GM21529 (cell line): ENCODE data around the gene TGFBR2.

Experiments used
- ATAC-seq: cut with Tn5 transposase; IDR thresholded peaks from one replicate; pipeline ENCODE4 v1.9.1; 2021; ENCODE audit not compliant: unreplicated experiment

Gene TGFBR2

DNA sequence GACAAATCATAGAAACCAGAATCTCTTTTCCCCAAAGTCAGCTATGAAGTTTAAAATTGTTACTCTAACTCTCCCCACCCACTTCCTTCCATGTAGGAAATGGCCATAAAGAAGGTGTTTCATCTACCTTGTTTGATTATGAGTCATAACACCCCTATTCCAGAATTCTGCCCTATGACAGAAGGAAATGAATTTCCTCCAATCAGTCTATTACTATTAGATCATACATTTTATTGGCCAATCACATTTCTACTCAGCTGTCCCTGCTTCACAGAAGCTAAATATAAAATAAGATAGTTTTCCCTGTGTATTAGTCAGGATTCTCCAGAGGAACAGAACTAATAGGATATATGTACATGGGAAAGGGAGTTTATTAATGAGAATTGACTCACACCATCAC is 102.1 kb downstream of the TGFBR2 start:
- ATAC-seq: no peak

DNA sequence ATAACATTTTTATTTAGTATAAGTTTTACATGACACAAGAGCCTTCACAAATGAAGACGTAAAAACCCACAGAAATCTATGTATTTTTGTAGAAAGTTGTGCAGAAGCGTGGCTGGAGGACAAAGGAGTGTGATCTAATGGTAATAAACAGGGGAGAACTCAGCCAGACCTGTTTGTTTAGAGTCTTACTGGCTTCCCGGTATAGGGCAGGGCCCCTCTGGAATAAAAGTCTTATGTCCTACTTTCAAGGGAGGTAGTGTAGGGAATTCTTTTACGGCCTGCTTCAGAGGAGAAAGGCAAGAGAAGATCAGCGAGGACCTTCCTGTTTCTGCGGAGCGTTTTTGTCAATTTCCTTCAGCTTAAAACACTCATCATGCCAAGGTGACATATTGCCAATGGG is 103.6 kb downstream of the TGFBR2 start:
- no peak for ATAC-seq

- ATAC-seq: no peak
These were observed 104.8 kb downstream of the TGFBR2 start for GRCh38 chr3:30711151-30711550.

GRCh38 chr3:30711867-30712266 is 105.5 kb downstream of the TGFBR2 start:
- ATAC-seq: no peak

GRCh38 chr3:30712991-30713390 is 106.6 kb downstream of the TGFBR2 start:
- ATAC-seq: no peak

- ATAC-seq: no peak
These were observed 107.6 kb downstream of the TGFBR2 start for GRCh38 chr3:30713885-30714503.

DNA sequence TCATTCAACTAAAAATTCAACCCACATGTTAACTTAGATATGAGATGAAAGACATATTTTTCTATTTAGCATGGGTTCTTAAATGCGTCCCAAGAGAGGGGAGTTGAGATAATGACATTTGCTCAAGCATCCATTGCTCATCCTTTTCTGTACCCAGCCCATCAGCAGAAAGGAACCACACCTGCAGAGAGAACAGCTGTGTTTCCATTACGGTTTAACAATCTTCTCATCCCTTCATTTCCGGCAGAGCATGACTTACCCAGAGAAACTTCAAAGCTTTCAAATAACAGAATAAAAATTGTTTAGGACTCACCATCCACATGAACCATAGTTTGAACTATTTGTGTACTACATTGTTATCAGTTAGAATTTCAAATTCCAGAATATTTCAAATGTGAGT is 113.1 kb downstream of the TGFBR2 start:
- no peak for ATAC-seq

DNA sequence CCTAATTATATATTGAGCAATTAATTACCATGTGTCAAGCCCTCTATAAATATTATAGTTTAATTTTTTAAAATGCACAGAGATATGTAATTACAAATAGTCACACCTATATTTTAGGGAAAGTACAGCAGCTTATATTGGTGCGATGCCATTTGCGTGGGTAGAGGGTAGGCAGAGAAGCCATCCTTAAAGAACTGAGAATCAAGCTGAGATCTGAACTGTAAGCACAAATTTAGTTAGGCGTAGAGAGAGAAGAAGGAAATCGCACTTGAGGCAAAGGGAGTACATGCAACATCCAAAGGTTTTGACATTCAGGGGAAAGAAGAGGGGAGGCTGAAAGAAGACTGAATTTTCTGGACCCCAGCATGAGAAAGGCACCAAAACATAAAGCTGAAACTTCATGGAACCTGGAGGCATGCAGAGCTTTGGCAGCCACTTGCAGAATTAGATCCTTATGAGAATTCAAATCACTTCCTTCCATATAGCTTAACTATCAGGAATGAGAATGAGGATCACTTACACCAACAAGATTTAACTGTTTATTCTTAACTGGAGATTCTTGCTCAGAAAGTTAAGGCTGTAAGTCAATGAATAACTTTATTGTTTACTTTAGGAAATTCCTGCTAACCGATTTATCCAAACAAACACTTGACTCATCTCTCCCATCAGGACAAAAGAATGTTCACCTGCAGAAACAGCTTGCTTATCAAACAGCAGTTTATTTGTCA is 114.3 kb downstream of the TGFBR2 start:
- ATAC-seq: no peak

- no peak for ATAC-seq
These were observed 114.9 kb downstream of the TGFBR2 start for GRCh38 chr3:30721314-30721634.

DNA sequence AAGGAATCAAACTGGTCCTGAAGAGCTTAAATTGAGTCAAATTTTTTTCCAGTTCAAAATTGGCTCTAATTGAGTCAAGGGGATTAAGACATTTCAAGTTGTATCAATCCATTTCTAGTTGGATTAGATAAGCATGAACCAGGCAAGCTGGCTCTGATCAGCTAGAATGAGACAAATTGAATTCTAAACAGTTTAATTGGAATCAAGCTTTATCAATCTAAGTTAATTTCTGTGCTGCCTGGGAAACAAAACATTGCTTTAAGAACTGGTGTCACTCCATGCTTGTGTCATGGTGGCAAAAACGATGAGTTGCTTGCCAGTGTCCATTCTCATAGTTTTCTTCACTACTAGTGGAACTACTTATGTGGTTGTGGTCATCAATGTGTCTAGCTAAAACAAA is 116.8 kb downstream of the TGFBR2 start:
- no peak for ATAC-seq

DNA sequence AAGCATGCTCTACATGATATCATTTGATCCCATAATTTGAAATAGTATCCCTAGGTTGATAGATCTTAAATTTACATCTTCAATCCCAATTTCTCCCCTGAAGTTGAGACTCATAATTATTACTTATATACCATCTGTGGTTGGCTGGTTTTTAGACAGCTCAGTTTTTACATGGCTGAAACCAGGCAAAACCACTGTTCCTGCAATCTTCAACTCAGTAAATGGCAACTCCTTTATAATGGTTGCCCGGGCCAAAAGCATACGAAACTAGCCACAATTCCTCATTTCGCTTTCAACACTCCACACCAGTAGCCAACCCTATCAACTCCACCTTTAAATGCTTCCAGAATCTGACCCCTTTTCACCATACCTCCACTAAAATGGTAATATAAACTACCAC is 118.5 kb downstream of the TGFBR2 start:
- ATAC-seq: no peak

DNA sequence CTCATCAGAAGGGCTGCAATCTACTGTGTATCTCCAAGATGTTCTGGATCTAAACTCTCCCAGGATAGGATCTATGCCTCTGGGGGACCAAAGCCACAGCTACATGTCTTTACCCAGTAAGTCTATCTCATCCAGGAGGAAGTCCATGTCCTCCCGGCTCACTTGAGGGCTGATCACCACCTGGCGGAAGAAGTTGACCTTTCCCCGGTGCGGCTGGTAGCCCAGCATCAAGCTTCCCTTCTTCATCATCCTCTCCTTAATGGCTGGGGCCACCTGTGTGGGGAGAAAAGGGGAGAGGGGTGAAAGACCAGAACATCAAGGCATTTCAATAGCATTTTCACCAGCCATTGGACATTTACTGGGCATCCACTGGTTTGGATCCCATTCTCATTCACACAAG is 121.7 kb downstream of the TGFBR2 start:
- ATAC-seq: no peak

GRCh38 chr3:30729512-30729911 is 123.1 kb downstream of the TGFBR2 start:
- no peak for ATAC-seq

GRCh38 chr3:30729936-30730335 is 123.5 kb downstream of the TGFBR2 start:
- no peak for ATAC-seq

GRCh38 chr3:30730967-30731366 is 124.6 kb downstream of the TGFBR2 start:
- ATAC-seq: no peak

DNA sequence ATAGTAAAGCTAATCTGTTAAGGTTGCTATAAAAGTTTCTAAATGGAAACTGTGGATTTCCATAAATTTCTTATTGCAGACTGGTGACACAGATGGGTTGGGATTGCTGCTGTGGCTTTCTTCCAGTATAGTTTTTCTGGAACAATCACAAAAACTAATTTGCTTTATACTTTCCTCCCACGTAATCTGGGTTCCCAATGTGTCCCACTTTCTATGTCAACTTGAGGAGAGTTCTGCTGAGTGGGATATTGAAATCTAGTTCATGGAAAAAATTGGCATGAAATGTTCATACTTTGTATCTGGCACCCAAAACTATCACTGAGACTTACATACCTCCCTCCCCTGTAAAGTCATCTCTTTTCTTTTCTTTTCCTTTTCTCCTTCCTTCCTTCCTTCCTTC is 126.8 kb downstream of the TGFBR2 start:
- ATAC-seq: no peak

DNA sequence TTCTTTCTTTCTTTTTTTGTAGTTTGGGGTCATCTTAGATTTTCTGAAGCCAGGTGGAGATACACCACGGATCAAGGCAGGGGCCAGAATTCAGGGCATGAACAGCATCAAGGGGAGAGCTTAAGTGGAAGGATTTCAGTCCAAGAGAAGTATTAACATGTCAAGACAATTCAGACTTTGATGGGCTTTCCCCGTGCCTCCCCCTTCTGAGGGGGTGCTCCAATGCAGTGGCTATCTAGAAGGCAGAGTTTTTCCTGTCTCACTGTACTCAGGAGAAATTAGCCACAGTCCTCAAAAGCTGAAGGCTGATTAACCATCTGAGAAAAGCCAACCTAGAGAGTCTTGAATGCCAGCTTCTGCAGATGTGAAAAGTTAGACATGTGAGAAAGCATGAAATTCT is 127.3 kb downstream of the TGFBR2 start:
- no peak for ATAC-seq

DNA sequence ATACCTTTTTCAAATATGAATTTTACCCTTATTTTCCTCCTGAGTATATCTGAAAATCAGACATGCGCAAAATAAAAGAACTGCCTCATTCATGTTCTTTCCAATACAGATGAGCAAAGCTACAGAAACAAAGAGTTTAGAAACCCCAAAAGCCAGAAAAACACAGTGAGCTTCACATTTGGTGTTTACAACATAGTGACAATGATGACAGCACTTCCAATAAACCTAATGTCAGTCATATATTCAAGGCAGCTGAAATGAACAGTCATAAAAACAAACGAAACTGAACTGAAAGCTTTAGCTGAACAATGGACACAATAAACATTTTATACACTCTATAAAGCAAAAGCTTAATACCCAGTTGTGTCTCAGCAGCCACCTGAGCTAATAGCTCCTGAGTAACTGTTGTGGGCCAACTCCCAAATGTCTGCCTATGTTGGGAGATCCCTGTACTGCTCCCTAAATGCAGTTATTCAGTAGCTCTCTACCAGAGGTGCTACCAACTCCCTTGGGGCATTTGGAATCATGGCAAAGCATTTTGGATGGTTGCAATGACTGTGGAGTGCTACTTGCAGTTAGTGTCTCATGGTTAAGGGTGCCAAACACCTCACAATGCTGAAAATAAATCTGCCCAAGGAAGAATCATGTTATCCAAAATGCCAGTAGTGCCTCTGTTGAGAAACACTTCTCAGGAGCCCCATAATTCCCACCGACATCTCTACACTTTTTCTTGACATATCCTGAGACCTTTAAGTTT is 131.5 kb downstream of the TGFBR2 start:
- no peak for ATAC-seq

GRCh38 chr3:30738605-30739004 is 132.2 kb downstream of the TGFBR2 start:
- ATAC-seq: no peak

DNA sequence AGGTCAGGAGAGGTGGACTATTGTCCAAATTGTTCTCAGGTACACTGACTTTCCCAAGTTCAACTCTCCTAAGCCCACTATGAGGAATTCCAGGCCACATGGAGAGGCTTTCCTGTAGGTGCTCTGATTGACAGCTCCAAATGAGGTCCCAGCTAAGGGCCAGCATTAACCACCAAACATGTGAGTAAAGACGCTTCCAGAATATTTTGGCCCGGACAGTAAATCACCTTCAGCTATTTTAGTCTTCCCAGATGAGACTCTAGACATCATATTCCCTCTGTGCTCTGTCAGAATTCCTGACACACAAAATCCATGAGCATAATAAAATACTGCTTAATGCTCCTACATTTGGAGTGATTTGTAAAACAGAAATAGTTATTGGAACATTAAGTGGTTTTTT is 135.5 kb downstream of the TGFBR2 start:
- ATAC-seq: no peak

GRCh38 chr3:30742796-30743619 is 136.6 kb downstream of the TGFBR2 start:
- ATAC-seq: no peak
